ENCODE data around the gene OGDHL.
A peak's percentile ranks its signal among the peaks of the same experiment; 100 is the strongest.
"Not testable (repeated sequence)": the region's sequence is repeated elsewhere in the genome, so short reads cannot be mapped to it uniquely, and the experiment has no call there.

The OGDHL gene

GRCh38 chr10:49761789-49762565 lies at the start of gene OGDHL:
Gene OGDHL, minus strand, starts transcription at chr10:49762323. Its CDS starts 3,731 bp downstream, at chr10:49758592.
- peak in 1 of 2 donors; percentile 39 for DNase-seq (ENCODE audit: low read depth in 1 of 2, low spot score in 1 of 2)

- DNase-seq (ENCODE audit: low read depth in 1 of 2, low spot score in 1 of 2), result no peak
These were observed 41.9 kb upstream of the OGDHL start for GRCh38 chr10:49803988-49804387.

GRCh38 chr10:49798275-49798674 lies 36.2 kb upstream of the OGDHL start:
- DNase-seq (ENCODE audit: low read depth in 1 of 2, low spot score in 1 of 2), result no peak

- DNase-seq (ENCODE audit: low read depth in 1 of 2, low spot score in 1 of 2), result no peak
These were observed 29.0 kb upstream of the OGDHL start for GRCh38 chr10:49791100-49791499.

GRCh38 chr10:49784681-49785080 lies 22.6 kb upstream of the OGDHL start:
- no peak for DNase-seq (ENCODE audit: low read depth in 1 of 2, low spot score in 1 of 2)

- no peak for DNase-seq (ENCODE audit: low read depth in 1 of 2, low spot score in 1 of 2)
These were observed 21.5 kb upstream of the OGDHL start for GRCh38 chr10:49783645-49784044.

GRCh38 chr10:49781247-49781646 lies 19.1 kb upstream of the OGDHL start:
- no peak for DNase-seq (ENCODE audit: low read depth in 1 of 2, low spot score in 1 of 2)

- DNase-seq (ENCODE audit: low read depth in 1 of 2, low spot score in 1 of 2), result no peak
These were observed 16.1 kb upstream of the OGDHL start for GRCh38 chr10:49778197-49778596.

- DNase-seq (ENCODE audit: low read depth in 1 of 2, low spot score in 1 of 2), result no peak
These were observed 14.7 kb upstream of the OGDHL start for GRCh38 chr10:49776851-49777250.

GRCh38 chr10:49775014-49775413 lies 12.9 kb upstream of the OGDHL start:
- DNase-seq (ENCODE audit: low read depth in 1 of 2, low spot score in 1 of 2), result no peak

- not testable (repeated sequence) for DNase-seq (ENCODE audit: low read depth in 1 of 2, low spot score in 1 of 2)
These were observed 10.8 kb upstream of the OGDHL start for GRCh38 chr10:49772944-49773343.

GRCh38 chr10:49771046-49771445 lies 8.9 kb upstream of the OGDHL start:
- not testable (repeated sequence) for DNase-seq (ENCODE audit: low read depth in 1 of 2, low spot score in 1 of 2)

- no peak for DNase-seq (ENCODE audit: low read depth in 1 of 2, low spot score in 1 of 2)
These were observed 7.6 kb upstream of the OGDHL start for GRCh38 chr10:49769692-49770091.

GRCh38 chr10:49768731-49769130 lies 6.6 kb upstream of the OGDHL start:
- no peak for DNase-seq (ENCODE audit: low read depth in 1 of 2, low spot score in 1 of 2)

GRCh38 chr10:49768329-49768728 lies 6.2 kb upstream of the OGDHL start:
- no peak for DNase-seq (ENCODE audit: low read depth in 1 of 2, low spot score in 1 of 2)

- no peak for DNase-seq (ENCODE audit: low read depth in 1 of 2, low spot score in 1 of 2)
These were observed 5.6 kb upstream of the OGDHL start for GRCh38 chr10:49767752-49768151.

GRCh38 chr10:49766484-49766883 lies 4.4 kb upstream of the OGDHL start:
- no peak for DNase-seq (ENCODE audit: low read depth in 1 of 2, low spot score in 1 of 2)

- no peak for DNase-seq (ENCODE audit: low read depth in 1 of 2, low spot score in 1 of 2)
These were observed 399 bp upstream of the OGDHL start for GRCh38 chr10:49762566-49762877.

GRCh38 chr10:49761201-49761788 lies 828 bp downstream of the OGDHL start:
- no peak for DNase-seq (ENCODE audit: low read depth in 1 of 2, low spot score in 1 of 2)

- no peak for DNase-seq (ENCODE audit: low read depth in 1 of 2, low spot score in 1 of 2)
These were observed 1.3 kb downstream of the OGDHL start for GRCh38 chr10:49760789-49761188.

GRCh38 chr10:49759787-49760551 lies 2.2 kb downstream of the OGDHL start:
- no peak for DNase-seq (ENCODE audit: low read depth in 1 of 2, low spot score in 1 of 2)

- DNase-seq (ENCODE audit: low read depth in 1 of 2, low spot score in 1 of 2), result no peak
These were observed 3.7 kb downstream of the OGDHL start for GRCh38 chr10:49758249-49758930.

Measured in stimulated activated CD4-positive, alpha-beta T cell treated with anti-CD3 and anti-CD28 coated beads, Interleukin-15, amount 100 ng/mL, for 1 hour (primary cell).